HUES64 (cell line): ENCODE results near the gene FAM3A.

Experiments
- H3K27ac ChIP-seq: 2 replicates; pipeline ENCODE4 v1.7.0; 2013; ENCODE audit warnings: low read depth, low read length, inconsistent platforms
- H3K27me3 ChIP-seq: 2 replicates; pipeline ENCODE4 v1.6.1; 2013; ENCODE audit warnings: mild to moderate bottlenecking, low read length; ENCODE audit not compliant: insufficient read depth
- H3K36me3 ChIP-seq: 2 replicates; pipeline ENCODE4 v1.6.1; 2013; ENCODE audit warnings: mild to moderate bottlenecking, low read length; ENCODE audit not compliant: insufficient read depth
- H3K4me1 ChIP-seq: 2 replicates; pipeline ENCODE4 v1.6.1; 2013; ENCODE audit warnings: mild to moderate bottlenecking, low read length, moderate library complexity; ENCODE audit not compliant: insufficient read depth
- H3K4me3 ChIP-seq: 2 replicates; pipeline ENCODE4 v1.5.1; 2013; ENCODE audit warnings: mild to moderate bottlenecking, low read length, moderate library complexity
- H3K9ac ChIP-seq: 2 replicates; pipeline ENCODE4 v1.6.1; 2013; ENCODE audit warnings: mild to moderate bottlenecking, low read depth, low read length
- H3K9me3 ChIP-seq: 2 replicates; pipeline ENCODE4 v1.6.1; 2013; ENCODE audit warnings: low read depth, low read length; ENCODE audit not compliant: insufficient read depth
- WGBS: fragments of 150-250, 120-280 bp; methylation state at CpG from one replicate; pipeline ENCODE4 v1.1.7; 2013; ENCODE audit warnings: missing lambda C conversion rate; 5-methylcytosine and 5-hydroxymethylcytosine counted together

FAM3A gene

DNA sequence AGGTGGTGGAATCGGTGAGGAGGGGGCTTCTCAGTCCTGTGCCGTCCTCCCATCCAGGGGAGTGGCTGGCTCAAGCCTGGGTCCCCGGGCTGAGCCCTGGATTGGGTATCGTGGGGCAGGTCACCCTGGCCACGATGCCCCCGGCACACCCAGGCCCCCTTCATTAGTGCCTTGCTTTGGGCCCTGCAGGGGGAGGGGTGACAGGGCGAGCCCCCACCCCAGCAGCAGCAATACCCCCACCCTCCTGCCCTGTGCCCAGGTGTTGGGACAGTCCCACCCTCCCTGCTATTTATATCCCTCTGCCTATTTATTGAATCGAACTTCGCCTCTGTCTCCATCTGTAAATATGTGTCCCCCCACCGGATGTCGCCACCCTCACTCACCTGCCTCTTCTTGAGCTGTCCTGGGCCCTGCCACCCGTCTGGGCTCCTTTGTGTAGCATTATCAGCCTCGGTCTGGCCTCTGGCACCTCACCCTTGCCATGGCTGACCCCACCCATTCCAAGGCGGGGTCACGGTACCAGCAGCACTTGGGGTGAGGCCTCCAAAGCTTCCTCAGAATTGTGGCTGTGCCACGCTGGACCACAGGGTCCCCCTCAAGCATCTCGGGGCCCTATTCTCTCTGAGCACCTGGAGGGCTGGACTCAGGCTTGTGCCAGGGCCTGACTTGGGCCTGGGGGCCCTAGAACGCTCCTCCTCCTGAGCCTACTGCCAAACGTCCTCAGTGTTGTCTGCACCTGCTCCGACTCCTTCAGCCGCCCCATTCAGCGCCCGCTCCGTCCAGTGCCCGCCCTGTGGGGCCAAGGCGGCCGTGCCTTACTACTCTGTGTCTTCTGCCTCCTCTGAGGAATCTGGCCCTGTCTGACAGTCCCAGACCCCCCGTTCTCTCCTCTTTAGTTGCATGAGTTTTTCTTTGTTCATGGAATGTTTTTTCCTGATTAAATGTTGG is 43.1 kb downstream of the FAM3A start:
- no peaks in the 10 kb centered on the region for H3K27me3 ChIP-seq
- WGBS, result 91% methylated on average over 26 of the region's 28 CpGs
- no peak overlapping the region for H3K27ac ChIP-seq
- no peak overlapping the region for H3K4me3 ChIP-seq
- no peaks in the 10 kb centered on the region for H3K9me3 ChIP-seq
- H3K4me1 ChIP-seq, result no peaks in the 10 kb centered on the region
- peaks cover 29% of the 10 kb centered on the region for H3K36me3 ChIP-seq
- no peak overlapping the region for H3K9ac ChIP-seq

DNA sequence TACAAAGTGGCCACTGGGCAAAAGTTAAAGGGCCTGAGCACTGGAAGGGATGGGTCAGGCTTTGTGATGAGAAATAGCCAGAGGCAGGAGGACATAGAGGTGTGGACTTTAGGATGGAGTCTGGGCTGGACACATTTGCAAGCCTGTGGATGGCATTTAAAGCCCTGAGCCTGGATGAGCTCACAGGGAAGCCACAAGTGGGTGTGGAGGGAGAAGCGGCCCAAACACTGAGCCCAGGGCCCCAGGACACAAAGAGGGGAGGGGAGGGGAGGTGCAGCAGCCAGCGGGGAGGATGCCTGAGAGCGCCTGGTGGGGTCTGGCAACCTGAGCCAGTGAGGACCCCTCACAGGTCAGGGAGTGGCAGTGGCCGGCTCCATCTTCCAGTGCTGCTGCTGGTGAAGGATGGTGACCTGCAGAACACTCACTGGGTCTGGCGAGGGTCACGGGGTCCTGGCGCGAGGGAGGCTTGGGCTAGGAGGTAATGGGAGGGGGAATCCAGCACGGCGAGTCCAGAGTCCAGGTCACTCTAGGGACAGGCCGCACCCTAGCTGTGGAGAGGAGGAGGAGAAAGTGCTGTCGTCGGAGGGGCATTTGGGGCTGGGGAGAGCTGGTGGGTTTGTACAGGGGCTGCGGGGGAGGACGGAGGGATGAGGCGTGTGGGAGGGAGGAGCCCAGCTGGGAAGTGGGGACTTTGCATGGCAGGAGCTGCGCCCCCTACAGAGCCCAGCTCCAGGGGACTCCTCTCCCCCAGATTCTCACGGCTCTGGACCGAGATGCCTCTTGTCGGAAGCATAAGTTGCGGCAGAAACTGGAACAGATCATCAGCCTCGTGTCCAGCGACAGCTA is 44.0 kb downstream of the FAM3A start:
- H3K4me3 ChIP-seq, result no peak overlapping the region
- WGBS, result 92% methylated on average over 23 of the region's 23 CpGs
- H3K9ac ChIP-seq, result no peak overlapping the region
- H3K36me3 ChIP-seq, result peaks cover 29% of the 10 kb centered on the region
- H3K27ac ChIP-seq, result no peak overlapping the region
- no peaks in the 10 kb centered on the region for H3K4me1 ChIP-seq
- no peaks in the 10 kb centered on the region for H3K9me3 ChIP-seq
- no peaks in the 10 kb centered on the region for H3K27me3 ChIP-seq

DNA sequence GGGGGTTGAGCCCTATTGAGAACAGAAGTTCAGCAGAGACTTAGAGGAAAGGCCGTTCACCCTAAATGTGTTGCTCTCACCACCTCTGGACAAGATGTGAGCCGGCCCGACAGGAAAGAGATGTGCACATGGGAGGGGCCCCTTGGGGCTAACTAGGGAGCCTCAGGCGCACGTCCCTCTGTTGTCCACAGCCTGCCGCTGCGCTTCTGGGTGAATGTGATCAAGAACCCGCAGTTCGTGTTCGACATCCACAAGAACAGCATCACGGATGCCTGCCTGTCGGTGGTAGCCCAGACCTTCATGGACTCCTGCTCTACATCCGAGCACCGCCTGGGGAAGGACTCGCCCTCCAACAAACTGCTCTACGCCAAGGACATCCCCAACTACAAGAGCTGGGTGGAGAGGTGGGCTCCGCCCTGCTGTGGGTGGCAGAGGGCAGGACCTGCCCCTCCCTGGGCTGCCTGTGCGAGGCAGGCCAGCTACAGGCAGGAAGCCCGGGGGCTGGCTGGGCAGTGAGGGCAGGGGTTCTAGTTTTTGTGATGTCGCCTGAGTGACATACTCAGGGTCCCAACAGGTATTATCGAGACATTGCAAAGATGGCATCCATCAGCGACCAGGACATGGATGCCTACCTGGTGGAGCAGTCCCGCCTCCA is 45.0 kb downstream of the FAM3A start:
- Histone ChIP-seq H3K9me3 (no peaks in the 10 kb centered on the region), H3K27me3 (no peaks in the 10 kb centered on the region), H3K27ac (no peak overlapping the region), H3K36me3 (peaks cover 32% of the 10 kb centered on the region), H3K4me1 (no peaks in the 10 kb centered on the region), H3K9ac (no peak overlapping the region), H3K4me3 (no peak overlapping the region)
- 91% methylated on average over 23 of the region's 23 CpGs for WGBS

- 97% methylated on average over 14 of the region's 14 CpGs for WGBS
Measured at GRCh38 chrX:154470434-154470833, 45.6 kb downstream of the FAM3A start.

DNA sequence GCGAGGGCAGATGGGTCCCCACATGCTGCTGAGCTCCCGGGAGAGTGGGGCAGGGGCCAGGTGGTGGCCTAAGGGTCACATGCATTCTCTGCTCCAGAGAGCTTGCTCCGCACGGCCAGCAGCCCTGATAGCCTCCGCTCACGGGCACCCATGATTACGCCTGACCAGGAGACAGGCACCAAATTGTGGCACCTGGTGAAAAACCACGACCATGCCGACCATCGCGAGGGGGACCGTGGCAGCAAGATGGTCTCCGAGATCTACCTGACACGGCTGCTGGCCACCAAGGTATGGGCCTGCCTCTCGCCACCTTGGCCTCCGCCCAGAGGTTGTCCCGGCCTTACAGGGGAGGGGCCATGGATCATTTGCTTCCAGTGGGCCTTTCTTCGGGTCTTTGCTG is 46.2 kb downstream of the FAM3A start:
- Histone ChIP-seq H3K27me3 (no peaks in the 10 kb centered on the region), H3K4me3 (no peak overlapping the region), H3K9me3 (no peaks in the 10 kb centered on the region), H3K4me1 (no peaks in the 10 kb centered on the region), H3K36me3 (peaks cover 34% of the 10 kb centered on the region), H3K9ac (no peak overlapping the region), H3K27ac (no peak overlapping the region)
- 99% methylated on average over 18 of the region's 18 CpGs for WGBS

More at GRCh38 chrX:154470434-154470833, 45.6 kb downstream of the FAM3A start:
- H3K9ac ChIP-seq, result no peak overlapping the region
- no peaks in the 10 kb centered on the region for H3K4me1 ChIP-seq
- H3K9me3 ChIP-seq, result no peaks in the 10 kb centered on the region
- H3K36me3 ChIP-seq, result peaks cover 34% of the 10 kb centered on the region
- H3K27me3 ChIP-seq, result no peaks in the 10 kb centered on the region
- H3K4me3 ChIP-seq, result no peak overlapping the region
- no peak overlapping the region for H3K27ac ChIP-seq

DNA sequence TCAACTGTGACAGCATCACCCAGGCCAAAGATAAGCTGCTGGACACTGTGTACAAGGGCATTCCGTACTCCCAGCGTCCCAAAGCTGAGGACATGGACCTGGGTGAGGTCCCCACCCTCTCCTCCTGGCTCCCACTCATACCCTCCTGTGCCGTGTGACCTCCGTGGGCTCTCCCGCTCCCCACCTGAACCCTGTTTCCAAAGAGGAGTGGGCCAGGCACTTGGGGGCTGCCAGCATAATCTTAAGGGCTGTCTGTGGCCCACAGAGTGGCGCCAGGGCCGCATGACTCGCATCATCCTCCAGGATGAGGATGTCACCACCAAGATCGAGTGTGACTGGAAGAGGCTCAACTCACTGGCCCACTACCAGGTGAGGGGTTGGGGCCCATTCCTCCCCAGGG is 46.9 kb downstream of the FAM3A start:
- 90% methylated on average over 9 of the region's 9 CpGs for WGBS
- Histone ChIP-seq H3K9me3 (no peaks in the 10 kb centered on the region), H3K27ac (no peak overlapping the region)

GRCh38 chrX:154468217-154468616 is 47.8 kb downstream of the FAM3A start:
- H3K36me3 ChIP-seq, result peaks cover 42% of the 10 kb centered on the region
- WGBS, result 97% methylated on average over 23 of the region's 23 CpGs

More for the DNA sequence above, 46.9 kb downstream of the FAM3A start:
- Histone ChIP-seq H3K4me1 (no peaks in the 10 kb centered on the region), H3K27me3 (no peaks in the 10 kb centered on the region), H3K36me3 (peaks cover 38% of the 10 kb centered on the region), H3K9ac (no peak overlapping the region), H3K4me3 (no peak overlapping the region)

DNA sequence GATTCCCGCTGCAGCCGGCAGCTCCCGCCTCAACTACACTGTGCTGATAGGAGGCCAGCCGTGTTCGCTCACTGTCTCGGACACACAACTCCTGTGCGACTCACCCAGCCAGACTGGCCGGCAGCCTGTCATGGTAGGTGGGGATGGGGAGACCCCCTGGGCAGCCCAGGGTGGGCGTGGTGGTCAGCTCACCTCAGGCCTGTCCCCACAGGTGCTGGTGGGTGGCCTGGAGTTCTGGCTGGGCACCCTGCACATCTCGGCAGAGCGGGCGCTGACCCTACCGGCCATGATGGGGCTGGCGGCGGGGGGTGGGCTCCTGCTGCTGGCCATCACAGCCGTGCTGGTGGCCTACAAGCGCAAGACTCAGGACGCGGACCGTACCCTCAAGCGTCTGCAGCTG is 48.5 kb downstream of the FAM3A start:
- Histone ChIP-seq H3K4me3 (no peak overlapping the region), H3K27me3 (no peaks in the 10 kb centered on the region), H3K4me1 (no peaks in the 10 kb centered on the region), H3K27ac (no peak overlapping the region), H3K9me3 (no peaks in the 10 kb centered on the region), H3K36me3 (peaks cover 48% of the 10 kb centered on the region), H3K9ac (no peak overlapping the region)
- 97% methylated on average over 21 of the region's 21 CpGs for WGBS

More at GRCh38 chrX:154468217-154468616, 47.8 kb downstream of the FAM3A start:
- H3K4me3 ChIP-seq, result no peak overlapping the region
- no peaks in the 10 kb centered on the region for H3K27me3 ChIP-seq
- no peaks in the 10 kb centered on the region for H3K4me1 ChIP-seq
- no peak overlapping the region for H3K27ac ChIP-seq
- no peak overlapping the region for H3K9ac ChIP-seq
- no peaks in the 10 kb centered on the region for H3K9me3 ChIP-seq

GRCh38 chrX:154466907-154467306 is 49.1 kb downstream of the FAM3A start:
- Histone ChIP-seq H3K27ac (no peak overlapping the region), H3K9ac (no peak overlapping the region), H3K9me3 (no peaks in the 10 kb centered on the region), H3K36me3 (peaks cover 53% of the 10 kb centered on the region), H3K4me3 (no peak overlapping the region), H3K27me3 (no peaks in the 10 kb centered on the region), H3K4me1 (no peaks in the 10 kb centered on the region)
- WGBS, result 97% methylated on average over 15 of the region's 15 CpGs

- Histone ChIP-seq H3K4me3 (no peak overlapping the region), H3K27me3 (no peaks in the 10 kb centered on the region), H3K36me3 (peaks cover 53% of the 10 kb centered on the region), H3K4me1 (no peaks in the 10 kb centered on the region), H3K27ac (no peak overlapping the region), H3K9ac (no peak overlapping the region), H3K9me3 (no peaks in the 10 kb centered on the region)
- WGBS, result 95% methylated on average over 32 of the region's 32 CpGs
Measured at GRCh38 chrX:154466036-154466435, 50.0 kb downstream of the FAM3A start.

- no peak overlapping the region for H3K4me3 ChIP-seq
- no peak overlapping the region for H3K27ac ChIP-seq
- no peak overlapping the region for H3K9ac ChIP-seq
- no peaks in the 10 kb centered on the region for H3K4me1 ChIP-seq
- 89% methylated on average over 14 of the region's 14 CpGs for WGBS
- H3K36me3 ChIP-seq, result peaks cover 50% of the 10 kb centered on the region
- no peaks in the 10 kb centered on the region for H3K27me3 ChIP-seq
- no peaks in the 10 kb centered on the region for H3K9me3 ChIP-seq
Measured at GRCh38 chrX:154465601-154466000, 50.4 kb downstream of the FAM3A start.
